Astrocyte of the cerebellum (primary cell): Measurements from ENCODE around the gene PDGFRB.
A peak's percentile ranks its signal among the peaks of the same experiment; 100 is the strongest.

ENCODE experiments used
- DNase-seq: peaks from one replicate; pipeline ENCODE4 v3.0.0-alpha.2; 2011; ENCODE audit warnings: low read depth
- H3K4me3 ChIP-seq: 2 replicates; pipeline ENCODE4 v1.5.1; 2011; ENCODE audit warnings: mild to moderate bottlenecking, low read depth, low read length, moderate library complexity
- CTCF ChIP-seq: IDR thresholded peaks from 2 replicates; pipeline ENCODE4 v1.5.1; 2012; ENCODE audit warnings: low read length, low read depth, moderate library complexity, mild to moderate bottlenecking; ENCODE audit errors: missing control alignments
- in situ Hi-C: cut with HindIII; loops from 2 replicates; pipeline ENCODE4 v1.10.0; 2017; ENCODE audit warnings: low sequenced_read_pairs

The PDGFRB gene

GRCh38 chr5:150155258-150156026 is at the start of gene PDGFRB:
TSS of gene PDGFRB (minus strand) at chr5:150155845. CDS start at chr5:150137047, 18,798 bp downstream.
- in situ Hi-C loops: no loop called here
- TF ChIP-seq CTCF: peak; percentile 3
- peak; percentile 78 for DNase-seq
- peak within 1 kb of the TSS; percentile 65 for H3K4me3 ChIP-seq

- no peak overlapping the region for H3K4me3 ChIP-seq
- DNase-seq: no peak
- in situ Hi-C loops: no loop called here
- TF ChIP-seq CTCF: no peak
These were observed 48.9 kb upstream of the PDGFRB start for GRCh38 chr5:150204590-150204960.

- DNase-seq: no peak
- TF ChIP-seq CTCF: no peak
- in situ Hi-C loops: no loop called here
- H3K4me3 ChIP-seq: no peak overlapping the region
These were observed 48.4 kb upstream of the PDGFRB start for GRCh38 chr5:150203832-150204589.

- DNase-seq: no peak
- in situ Hi-C loops: no loop called here
- no peak for TF ChIP-seq CTCF
These were observed 46.9 kb upstream of the PDGFRB start for GRCh38 chr5:150202501-150202900.

GRCh38 chr5:150197476-150197875 is 41.8 kb upstream of the PDGFRB start:
- no peak for DNase-seq
- TF ChIP-seq CTCF: no peak
- H3K4me3 ChIP-seq: no peak overlapping the region
- in situ Hi-C loops: no loop called here

More at GRCh38 chr5:150202501-150202900, 46.9 kb upstream of the PDGFRB start:
- H3K4me3 ChIP-seq: no peak overlapping the region

GRCh38 chr5:150196986-150197385 is 41.3 kb upstream of the PDGFRB start:
- no peak for TF ChIP-seq CTCF
- in situ Hi-C loops: no loop called here
- no peak overlapping the region for H3K4me3 ChIP-seq
- no peak for DNase-seq
